Hepatocyte (in vitro differentiated cells): ENCODE measurements around the gene WDR75.

Source experiments
- EZH2 ChIP-seq: fragments of 200-600 bp; sonication (generic); IDR thresholded peaks from 2 replicates; pipeline ENCODE4 v1.6.1; 2016; ENCODE audit warnings: antibody characterized with exemption, mild to moderate bottlenecking, borderline replicate concordance
- EZH2phosphoT487 ChIP-seq: fragments of 200-600 bp; sonication (generic); IDR thresholded peaks from one replicate; pipeline ENCODE4 v1.6.1; 2018; ENCODE audit warnings: antibody characterized with exemption, mild to moderate bottlenecking, low read depth, moderate library complexity; ENCODE audit not compliant: unreplicated experiment, severe bottlenecking
- TF ChIP-seq, protein P1 (sequence below): fragments of 200-600 bp; sonication (generic); IDR thresholded peaks from 2 replicates; pipeline ENCODE4 v1.5.1; 2016; ENCODE audit warnings: antibody characterized with exemption, mild to moderate bottlenecking; ENCODE audit not compliant: poor library complexity

DNA sequence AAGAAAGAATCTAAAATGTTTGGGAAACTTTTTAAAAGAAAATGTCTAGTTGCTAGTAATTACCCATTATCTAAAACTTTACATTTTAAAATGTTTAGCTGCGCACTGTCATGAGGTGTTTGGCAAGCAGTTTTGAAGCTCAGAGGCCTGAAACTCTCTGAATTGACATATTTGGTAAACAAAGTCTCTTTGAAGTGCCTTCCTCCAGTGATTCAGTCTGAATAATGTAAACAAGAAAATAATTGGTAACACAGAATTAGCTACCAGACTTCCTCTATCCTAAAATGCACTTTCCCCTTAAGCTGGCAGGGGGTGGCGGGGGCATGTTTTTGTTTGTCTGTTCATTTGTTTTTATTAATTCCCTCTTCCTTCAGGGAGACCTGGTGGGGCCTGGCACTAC lies 61.4 kb downstream of the WDR75 start:
- TF ChIP-seq, protein P1, sequence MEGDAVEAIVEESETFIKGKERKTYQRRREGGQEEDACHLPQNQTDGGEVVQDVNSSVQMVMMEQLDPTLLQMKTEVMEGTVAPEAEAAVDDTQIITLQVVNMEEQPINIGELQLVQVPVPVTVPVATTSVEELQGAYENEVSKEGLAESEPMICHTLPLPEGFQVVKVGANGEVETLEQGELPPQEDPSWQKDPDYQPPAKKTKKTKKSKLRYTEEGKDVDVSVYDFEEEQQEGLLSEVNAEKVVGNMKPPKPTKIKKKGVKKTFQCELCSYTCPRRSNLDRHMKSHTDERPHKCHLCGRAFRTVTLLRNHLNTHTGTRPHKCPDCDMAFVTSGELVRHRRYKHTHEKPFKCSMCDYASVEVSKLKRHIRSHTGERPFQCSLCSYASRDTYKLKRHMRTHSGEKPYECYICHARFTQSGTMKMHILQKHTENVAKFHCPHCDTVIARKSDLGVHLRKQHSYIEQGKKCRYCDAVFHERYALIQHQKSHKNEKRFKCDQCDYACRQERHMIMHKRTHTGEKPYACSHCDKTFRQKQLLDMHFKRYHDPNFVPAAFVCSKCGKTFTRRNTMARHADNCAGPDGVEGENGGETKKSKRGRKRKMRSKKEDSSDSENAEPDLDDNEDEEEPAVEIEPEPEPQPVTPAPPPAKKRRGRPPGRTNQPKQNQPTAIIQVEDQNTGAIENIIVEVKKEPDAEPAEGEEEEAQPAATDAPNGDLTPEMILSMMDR = no peak
- TF ChIP-seq EZH2phosphoT487 = no peak
- TF ChIP-seq EZH2 = no peak
